Stimulated activated CD4-positive, alpha-beta T cell treated with anti-CD3 and anti-CD28 coated beads, Interleukin-1b, Interleukin-23, amount 100 ng/mL, for 1 hour (primary cell): ENCODE results near the gene KRTAP16-1.
A peak's percentile ranks its signal among the peaks of the same experiment; 100 is the strongest.

Experiments
- DNase-seq, 2 donors: peaks; one replicate each; pipeline ENCODE4 v3.0.0-alpha.2; 2020; ENCODE audit warnings: low read depth in 2 of 2

Gene KRTAP16-1

GRCh38 chr17:41329279-41329948, 20.3 kb upstream of the KRTAP16-1 start:
- no peak for DNase-seq

GRCh38 chr17:41328207-41328606, 19.1 kb upstream of the KRTAP16-1 start:
- DNase-seq: no peak

GRCh38 chr17:41327411-41328120, 18.5 kb upstream of the KRTAP16-1 start:
- no peak for DNase-seq

GRCh38 chr17:41326173-41327145, 17.4 kb upstream of the KRTAP16-1 start:
- DNase-seq: no peak

- DNase-seq: no peak
Measured at GRCh38 chr17:41325611-41326010, 16.5 kb upstream of the KRTAP16-1 start.

GRCh38 chr17:41325126-41325525, 16.0 kb upstream of the KRTAP16-1 start:
- no peak for DNase-seq

- DNase-seq: no peak
Measured at GRCh38 chr17:41324180-41325075, 15.3 kb upstream of the KRTAP16-1 start.

GRCh38 chr17:41322903-41323895, 14.1 kb upstream of the KRTAP16-1 start:
- DNase-seq: no peak

- no peak for DNase-seq
Measured at GRCh38 chr17:41322094-41322902, 13.2 kb upstream of the KRTAP16-1 start.

- DNase-seq: no peak
Measured at GRCh38 chr17:41318231-41318630, 9.1 kb upstream of the KRTAP16-1 start.

GRCh38 chr17:41315814-41316445, 6.8 kb upstream of the KRTAP16-1 start:
- no peak for DNase-seq

GRCh38 chr17:41315204-41315794, 6.2 kb upstream of the KRTAP16-1 start, which contains the start of gene KRTAP17-1:
Gene KRTAP17-1, minus strand, starts transcription at chr17:41315710. Its CDS starts 60 bp downstream, at chr17:41315650.
- no peak for DNase-seq

- no peak for DNase-seq
Measured at GRCh38 chr17:41311111-41311510, 2.0 kb upstream of the KRTAP16-1 start.

GRCh38 chr17:41308251-41308917, 725 bp downstream of the KRTAP16-1 start:
- DNase-seq: peak in 1 of 2 donors; percentile 74

GRCh38 chr17:41307647-41308046, 1.5 kb downstream of the KRTAP16-1 start:
- DNase-seq: no peak

GRCh38 chr17:41304091-41304490, 5.0 kb downstream of the KRTAP16-1 start:
- DNase-seq: no peak

GRCh38 chr17:41302981-41303380, 6.1 kb downstream of the KRTAP16-1 start:
- DNase-seq: no peak
